ENCODE data around the gene PDE4B. TPM values are rescaled to one million over a fixed set of nuclear protein-coding genes. Genes with fewer than 3 reads are reported as not detected.
A peak's percentile ranks its signal among the peaks of the same experiment; 100 is the strongest.

PDE4B gene
- total RNA-seq, 1 donor from 2014 or later = 10.9 TPM

GRCh38 chr1:66351478-66351877 is 558.8 kb downstream of the PDE4B start:
- peaks cover 30% of the 10 kb centered on the region for H3K36me3 Mint-ChIP-seq (ENCODE audit: low read depth)
- peaks cover 74% of the 10 kb centered on the region for H3K4me1 Mint-ChIP-seq
- H3K4me3 Mint-ChIP-seq = peak overlapping the region; percentile 80
- DNase-seq = no peak
- no peaks in the 10 kb centered on the region for H3K27me3 Mint-ChIP-seq
- H3K9me3 Mint-ChIP-seq = no peaks in the 10 kb centered on the region
- peak overlapping the region; percentile 90 for H3K27ac Mint-ChIP-seq
- intact Hi-C loops (cut with micrococcal nuclease) = loop anchor here (1.0 to 2.0 kb wide), 7 partner anchors 9 to 87 kb away; no protein-coding TSS in a partner anchor

- Mint-ChIP-seq H3K9me3 (no peaks in the 10 kb centered on the region), H3K27ac (peak overlapping the region; percentile 90), H3K4me3 (peak overlapping the region; percentile 80), H3K4me1 (peaks cover 74% of the 10 kb centered on the region), H3K27me3 (no peaks in the 10 kb centered on the region), H3K36me3 (ENCODE audit: low read depth) (peaks cover 32% of the 10 kb centered on the region)
- intact Hi-C loops (cut with micrococcal nuclease) = loop anchor here (1.0 to 2.0 kb wide), 7 partner anchors 8 to 87 kb away; no protein-coding TSS in a partner anchor
- peak; percentile 84 for DNase-seq
Measured at GRCh38 chr1:66351913-66352312, 559.2 kb downstream of the PDE4B start.

- Mint-ChIP-seq H3K4me1 (peaks cover 76% of the 10 kb centered on the region), H3K36me3 (ENCODE audit: low read depth) (peaks cover 35% of the 10 kb centered on the region), H3K4me3 (peak overlapping the region; percentile 12), H3K9me3 (no peaks in the 10 kb centered on the region), H3K27me3 (no peaks in the 10 kb centered on the region), H3K27ac (peak overlapping the region; percentile 31)
- no peak for DNase-seq
- intact Hi-C loops (cut with micrococcal nuclease) = no loop called here
Measured at GRCh38 chr1:66352792-66353191, 560.1 kb downstream of the PDE4B start.

GRCh38 chr1:66353257-66353656 is 560.6 kb downstream of the PDE4B start:
- peak overlapping the region; percentile 31 for H3K27ac Mint-ChIP-seq

GRCh38 chr1:66354311-66355201 is 561.9 kb downstream of the PDE4B start:
- no peaks in the 10 kb centered on the region for H3K9me3 Mint-ChIP-seq
- H3K4me1 Mint-ChIP-seq = peaks cover 76% of the 10 kb centered on the region
- H3K27me3 Mint-ChIP-seq = no peaks in the 10 kb centered on the region
- intact Hi-C loops (cut with micrococcal nuclease) = no loop called here
- peaks cover 47% of the 10 kb centered on the region for H3K36me3 Mint-ChIP-seq (ENCODE audit: low read depth)
- H3K27ac Mint-ChIP-seq = no peak overlapping the region
- no peak for DNase-seq
- no peak overlapping the region for H3K4me3 Mint-ChIP-seq

More at GRCh38 chr1:66353257-66353656, 560.6 kb downstream of the PDE4B start:
- H3K4me3 Mint-ChIP-seq = no peak overlapping the region
- H3K4me1 Mint-ChIP-seq = peaks cover 76% of the 10 kb centered on the region
- no peaks in the 10 kb centered on the region for H3K9me3 Mint-ChIP-seq
- no peaks in the 10 kb centered on the region for H3K27me3 Mint-ChIP-seq
- intact Hi-C loops (cut with micrococcal nuclease) = no loop called here
- H3K36me3 Mint-ChIP-seq (ENCODE audit: low read depth) = peaks cover 38% of the 10 kb centered on the region
- DNase-seq = no peak

- Mint-ChIP-seq H3K27me3 (no peaks in the 10 kb centered on the region), H3K27ac (no peak overlapping the region), H3K4me1 (peaks cover 72% of the 10 kb centered on the region), H3K4me3 (no peak overlapping the region), H3K36me3 (ENCODE audit: low read depth) (peaks cover 51% of the 10 kb centered on the region), H3K9me3 (no peaks in the 10 kb centered on the region)
- DNase-seq = no peak
- intact Hi-C loops (cut with micrococcal nuclease) = no loop called here
Measured at GRCh38 chr1:66355756-66356155, 563.1 kb downstream of the PDE4B start.

- Mint-ChIP-seq H3K4me1 (peaks cover 65% of the 10 kb centered on the region), H3K36me3 (ENCODE audit: low read depth) (peaks cover 55% of the 10 kb centered on the region), H3K9me3 (no peaks in the 10 kb centered on the region), H3K27me3 (no peaks in the 10 kb centered on the region), H3K27ac (no peak overlapping the region), H3K4me3 (no peak overlapping the region)
- DNase-seq = no peak
- intact Hi-C loops (cut with micrococcal nuclease) = no loop called here
Measured at GRCh38 chr1:66356605-66357004, 563.9 kb downstream of the PDE4B start.

- H3K4me1 Mint-ChIP-seq = peaks cover 62% of the 10 kb centered on the region
- H3K36me3 Mint-ChIP-seq (ENCODE audit: low read depth) = peaks cover 57% of the 10 kb centered on the region
- intact Hi-C loops (cut with micrococcal nuclease) = no loop called here
- no peak for DNase-seq
- H3K9me3 Mint-ChIP-seq = no peaks in the 10 kb centered on the region
- no peak overlapping the region for H3K27ac Mint-ChIP-seq
- H3K4me3 Mint-ChIP-seq = peak overlapping the region; percentile 46
- H3K27me3 Mint-ChIP-seq = no peaks in the 10 kb centered on the region
Measured at GRCh38 chr1:66357021-66357420, 564.3 kb downstream of the PDE4B start.

GRCh38 chr1:66357478-66358197 is 564.9 kb downstream of the PDE4B start:
- intact Hi-C loops (cut with micrococcal nuclease) = no loop called here
- DNase-seq = no peak
- Mint-ChIP-seq H3K9me3 (no peaks in the 10 kb centered on the region), H3K4me3 (peak overlapping the region; percentile 46), H3K4me1 (peaks cover 58% of the 10 kb centered on the region), H3K27me3 (no peaks in the 10 kb centered on the region), H3K27ac (peak overlapping the region; percentile 30), H3K36me3 (ENCODE audit: low read depth) (peaks cover 60% of the 10 kb centered on the region)

- no peak for DNase-seq
- intact Hi-C loops (cut with micrococcal nuclease) = no loop called here
- Mint-ChIP-seq H3K9me3 (no peaks in the 10 kb centered on the region), H3K36me3 (ENCODE audit: low read depth) (peaks cover 60% of the 10 kb centered on the region), H3K27me3 (no peaks in the 10 kb centered on the region), H3K27ac (no peak overlapping the region), H3K4me3 (no peak overlapping the region), H3K4me1 (peaks cover 48% of the 10 kb centered on the region)
Measured at GRCh38 chr1:66359269-66359668, 566.6 kb downstream of the PDE4B start.

GRCh38 chr1:66359815-66360214 is 567.1 kb downstream of the PDE4B start:
- DNase-seq = no peak
- Mint-ChIP-seq H3K36me3 (ENCODE audit: low read depth) (peaks cover 63% of the 10 kb centered on the region), H3K9me3 (no peaks in the 10 kb centered on the region), H3K4me1 (peaks cover 48% of the 10 kb centered on the region), H3K4me3 (no peak overlapping the region), H3K27me3 (no peaks in the 10 kb centered on the region), H3K27ac (no peak overlapping the region)
- intact Hi-C loops (cut with micrococcal nuclease) = loop anchor here (1.0 kb wide), 1 partner anchor 9 kb away; no protein-coding TSS in a partner anchor

- H3K9me3 Mint-ChIP-seq = no peaks in the 10 kb centered on the region
- DNase-seq = no peak
- intact Hi-C loops (cut with micrococcal nuclease) = loop anchor here (1.0 kb wide), 1 partner anchor 9 kb away; no protein-coding TSS in a partner anchor
- no peaks in the 10 kb centered on the region for H3K27me3 Mint-ChIP-seq
- peaks cover 67% of the 10 kb centered on the region for H3K36me3 Mint-ChIP-seq (ENCODE audit: low read depth)
- H3K4me1 Mint-ChIP-seq = peaks cover 53% of the 10 kb centered on the region
- H3K4me3 Mint-ChIP-seq = no peak overlapping the region
- no peak overlapping the region for H3K27ac Mint-ChIP-seq
Measured at GRCh38 chr1:66360285-66360724, 567.6 kb downstream of the PDE4B start.

- no peak overlapping the region for H3K4me3 Mint-ChIP-seq
- peaks cover 7% of the 10 kb centered on the region for H3K9me3 Mint-ChIP-seq
- peaks cover 75% of the 10 kb centered on the region for H3K36me3 Mint-ChIP-seq (ENCODE audit: low read depth)
- peak overlapping the region; percentile 46 for H3K27ac Mint-ChIP-seq
- DNase-seq = no peak
- intact Hi-C loops (cut with micrococcal nuclease) = no loop called here
- H3K27me3 Mint-ChIP-seq = no peaks in the 10 kb centered on the region
- H3K4me1 Mint-ChIP-seq = peaks cover 52% of the 10 kb centered on the region
Measured at GRCh38 chr1:66364578-66365391, 572.1 kb downstream of the PDE4B start.
